Neural cell (in vitro differentiated cells): ENCODE results near the gene RPL38.

Experiments used
- EP300 ChIP-seq: fragments of 450-650 bp; conservative IDR thresholded peaks from 2 replicates; pipeline ENCODE4 v1.6.1; 2014; ENCODE audit warnings: antibody characterized with exemption, mild to moderate bottlenecking, moderate library complexity; ENCODE audit not compliant: poor library complexity, severe bottlenecking
- EZH2 ChIP-seq: fragments of 200-600, 300-800 bp; shearing (Covaris generic), sonication (generic); IDR thresholded peaks from 2 replicates; pipeline ENCODE4 v1.6.1; 2014; ENCODE audit warnings: antibody characterized with exemption, low read length, borderline replicate concordance, mild to moderate bottlenecking; ENCODE audit not compliant: insufficient read depth, poor library complexity, severe bottlenecking
- POLR2AphosphoS5 ChIP-seq: IDR thresholded peaks from 2 replicates; pipeline ENCODE4 v1.6.1; 2012
- SMC3 ChIP-seq: fragments of 450-650 bp; conservative IDR thresholded peaks from 2 replicates; pipeline ENCODE4 v1.6.1; 2014; ENCODE audit warnings: antibody characterized with exemption, mild to moderate bottlenecking, moderate library complexity; ENCODE audit not compliant: poor library complexity
- TAF1 ChIP-seq: IDR thresholded peaks from 2 replicates; pipeline ENCODE4 v1.6.1; 2012; ENCODE audit warnings: low read depth
- TF ChIP-seq, protein P1 (sequence below): fragments of 450-650 bp; IDR thresholded peaks from 2 replicates; pipeline ENCODE4 v1.5.1; 2014; ENCODE audit warnings: antibody characterized with exemption, mild to moderate bottlenecking, moderate library complexity; ENCODE audit not compliant: poor library complexity, severe bottlenecking

DNA sequence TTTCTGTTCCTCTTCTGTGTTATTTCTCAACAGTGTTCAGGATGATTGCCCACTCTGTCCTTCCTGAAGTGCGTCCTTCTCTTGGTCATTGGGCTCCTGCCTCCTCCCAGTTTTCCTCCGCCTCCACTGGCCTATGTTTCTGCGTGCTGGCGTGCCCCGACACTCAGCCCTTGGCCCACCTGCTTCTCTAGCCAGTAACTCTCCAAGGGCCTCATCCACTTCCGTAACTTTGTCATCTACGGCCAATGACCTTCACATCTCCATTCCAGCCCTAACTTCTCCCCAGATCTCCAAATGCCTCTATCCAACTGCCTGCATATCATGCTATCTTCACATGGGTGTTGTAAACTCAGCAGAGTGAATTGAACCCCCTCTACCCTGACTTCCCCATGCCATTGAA is 39.6 kb upstream of the RPL38 start:
- TF ChIP-seq, protein P1, sequence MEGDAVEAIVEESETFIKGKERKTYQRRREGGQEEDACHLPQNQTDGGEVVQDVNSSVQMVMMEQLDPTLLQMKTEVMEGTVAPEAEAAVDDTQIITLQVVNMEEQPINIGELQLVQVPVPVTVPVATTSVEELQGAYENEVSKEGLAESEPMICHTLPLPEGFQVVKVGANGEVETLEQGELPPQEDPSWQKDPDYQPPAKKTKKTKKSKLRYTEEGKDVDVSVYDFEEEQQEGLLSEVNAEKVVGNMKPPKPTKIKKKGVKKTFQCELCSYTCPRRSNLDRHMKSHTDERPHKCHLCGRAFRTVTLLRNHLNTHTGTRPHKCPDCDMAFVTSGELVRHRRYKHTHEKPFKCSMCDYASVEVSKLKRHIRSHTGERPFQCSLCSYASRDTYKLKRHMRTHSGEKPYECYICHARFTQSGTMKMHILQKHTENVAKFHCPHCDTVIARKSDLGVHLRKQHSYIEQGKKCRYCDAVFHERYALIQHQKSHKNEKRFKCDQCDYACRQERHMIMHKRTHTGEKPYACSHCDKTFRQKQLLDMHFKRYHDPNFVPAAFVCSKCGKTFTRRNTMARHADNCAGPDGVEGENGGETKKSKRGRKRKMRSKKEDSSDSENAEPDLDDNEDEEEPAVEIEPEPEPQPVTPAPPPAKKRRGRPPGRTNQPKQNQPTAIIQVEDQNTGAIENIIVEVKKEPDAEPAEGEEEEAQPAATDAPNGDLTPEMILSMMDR: no peak
- TF ChIP-seq EZH2: no peak
- TF ChIP-seq POLR2AphosphoS5: no peak
- no peak for TF ChIP-seq EP300
- TF ChIP-seq SMC3: no peak
- no peak for TF ChIP-seq TAF1
